Effector memory CD8-positive, alpha-beta T cell (primary cell): ENCODE measurements around the gene UBXN2A.

ENCODE experiments used
- ATAC-seq: fragments of 150-1000 bp; cut with Tn5 transposase; replicated peaks from 2 replicates; pipeline ENCODE4 v1.10.0; 2021; ENCODE audit warnings: mild to moderate bottlenecking, moderate library complexity
- DNase-seq, 3 experiments: peaks; one replicate each; pipeline ENCODE4 v3.0.0; 2021
- H3K27ac Mint-ChIP-seq, 2 donors: one replicate each; pipeline ENCODE4 v1.8.0; 2022; ENCODE audit warnings: mild to moderate bottlenecking in 2 of 2, mixed read lengths in 2 of 2, moderate library complexity in 2 of 2
- H3K27me3 Mint-ChIP-seq, 2 donors: one replicate each; pipeline ENCODE4 v1.8.0; 2022; ENCODE audit warnings: mixed read lengths in 2 of 2
- H3K36me3 Mint-ChIP-seq: one replicate; pipeline ENCODE4 v1.8.0; 2022; ENCODE audit warnings: mild to moderate bottlenecking, moderate library complexity, mixed read lengths; ENCODE audit not compliant: insufficient read depth
- H3K4me1 Mint-ChIP-seq, 2 donors: one replicate each; pipeline ENCODE4 v1.8.0; 2022; ENCODE audit warnings: low read depth in 2 of 2, mixed read lengths in 2 of 2
- H3K4me3 Mint-ChIP-seq, 2 donors: one replicate each; pipeline ENCODE4 v1.8.0; 2022; ENCODE audit warnings: mild to moderate bottlenecking in 2 of 2, mixed read lengths in 2 of 2, moderate library complexity in 2 of 2
- H3K9me3 Mint-ChIP-seq, 2 donors: one replicate each; pipeline ENCODE4 v1.8.0; 2022; ENCODE audit warnings: mixed read lengths in 2 of 2
- total RNA-seq, 9 experiments: gene quantifications; one replicate each; lab custom pipeline; 2026; lab: John Stamatoyannopoulos, UW

The UBXN2A gene
- total RNA-seq = 26.9 to 58.2 (median 35.5) reads per million in 9 experiments

- Mint-ChIP-seq H3K4me3 (peak within 1 kb of the TSS; percentile 82 to 93), H3K27me3 (peaks cover 6 to 7% of the 10 kb centered on the region in 2 donors), H3K27ac (peak within 1 kb of the TSS; percentile 87 to 91), H3K4me1 (peaks cover 17 to 33% of the 10 kb centered on the region in 2 donors), H3K36me3 (peaks cover 6% of the 10 kb centered on the region), H3K9me3 (no peaks in the 10 kb centered on the region)
- peak; percentile 65 to 78 (median 76) for DNase-seq
- peak; percentile 88 for ATAC-seq
Observed at GRCh38 chr2:23939987-23940717, at the start of gene UBXN2A. Gene UBXN2A, plus strand, starts transcription at chr2:23940463. Its CDS starts 17,852 bp downstream, at chr2:23958315.

- Mint-ChIP-seq H3K4me3 (no peak overlapping the region), H3K36me3 (no peaks in the 10 kb centered on the region), H3K4me1 (peaks cover 19 to 40% of the 10 kb centered on the region in 2 donors), H3K9me3 (no peaks in the 10 kb centered on the region), H3K27ac (no peak overlapping the region), H3K27me3 (no peaks in the 10 kb centered on the region)
- ATAC-seq (no peak), DNase-seq (no peak)
Observed at GRCh38 chr2:23900133-23900532, 40.1 kb upstream of the UBXN2A start.

- no peak for DNase-seq
- no peak for ATAC-seq
- H3K27ac Mint-ChIP-seq = peak overlapping the region in 1 of 2 donors; percentile 1
- no peaks in the 10 kb centered on the region for H3K27me3 Mint-ChIP-seq
- H3K4me3 Mint-ChIP-seq = no peak overlapping the region
- H3K9me3 Mint-ChIP-seq = no peaks in the 10 kb centered on the region
- no peaks in the 10 kb centered on the region for H3K36me3 Mint-ChIP-seq
- peaks cover 19 to 43% of the 10 kb centered on the region in 2 donors for H3K4me1 Mint-ChIP-seq
Observed at GRCh38 chr2:23900541-23901322, 39.5 kb upstream of the UBXN2A start.

GRCh38 chr2:23901966-23902846 lies 38.1 kb upstream of the UBXN2A start:
- DNase-seq (no peak), ATAC-seq (no peak)
- no peaks in the 10 kb centered on the region for H3K9me3 Mint-ChIP-seq
- H3K4me3 Mint-ChIP-seq = no peak overlapping the region
- H3K4me1 Mint-ChIP-seq = peaks cover 16 to 38% of the 10 kb centered on the region in 2 donors
- no peaks in the 10 kb centered on the region for H3K36me3 Mint-ChIP-seq
- no peaks in the 10 kb centered on the region for H3K27me3 Mint-ChIP-seq
- H3K27ac Mint-ChIP-seq = no peak overlapping the region

- no peak for ATAC-seq
Observed at GRCh38 chr2:23903034-23903433, 37.2 kb upstream of the UBXN2A start.

GRCh38 chr2:23904215-23904614 lies 36.0 kb upstream of the UBXN2A start:
- H3K27me3 Mint-ChIP-seq = no peaks in the 10 kb centered on the region
- H3K4me1 Mint-ChIP-seq = peaks cover 10 to 30% of the 10 kb centered on the region in 2 donors
- no peaks in the 10 kb centered on the region for H3K36me3 Mint-ChIP-seq
- H3K9me3 Mint-ChIP-seq = no peaks in the 10 kb centered on the region
- ATAC-seq (no peak), DNase-seq (no peak)
- H3K4me3 Mint-ChIP-seq = no peak overlapping the region
- no peak overlapping the region for H3K27ac Mint-ChIP-seq

More at GRCh38 chr2:23903034-23903433, 37.2 kb upstream of the UBXN2A start:
- Mint-ChIP-seq H3K9me3 (no peaks in the 10 kb centered on the region), H3K36me3 (no peaks in the 10 kb centered on the region), H3K27ac (no peak overlapping the region), H3K27me3 (no peaks in the 10 kb centered on the region), H3K4me3 (no peak overlapping the region), H3K4me1 (peaks cover 10 to 30% of the 10 kb centered on the region in 2 donors)
- DNase-seq = no peak

GRCh38 chr2:23904692-23905091 lies 35.6 kb upstream of the UBXN2A start:
- no peak for DNase-seq
- peaks cover 10 to 33% of the 10 kb centered on the region in 2 donors for H3K4me1 Mint-ChIP-seq
- no peaks in the 10 kb centered on the region for H3K9me3 Mint-ChIP-seq
- H3K27ac Mint-ChIP-seq = no peak overlapping the region
- no peaks in the 10 kb centered on the region for H3K36me3 Mint-ChIP-seq
- H3K27me3 Mint-ChIP-seq = no peaks in the 10 kb centered on the region
- no peak for ATAC-seq
- H3K4me3 Mint-ChIP-seq = no peak overlapping the region

- H3K4me1 Mint-ChIP-seq = peaks cover 10 to 32% of the 10 kb centered on the region in 2 donors
- ATAC-seq = no peak
- H3K27me3 Mint-ChIP-seq = no peaks in the 10 kb centered on the region
- H3K27ac Mint-ChIP-seq = peak overlapping the region in 1 of 2 donors; percentile 45
- H3K4me3 Mint-ChIP-seq = no peak overlapping the region
- DNase-seq = no peak
- H3K36me3 Mint-ChIP-seq = peaks cover 3% of the 10 kb centered on the region
- no peaks in the 10 kb centered on the region for H3K9me3 Mint-ChIP-seq
Observed at GRCh38 chr2:23905155-23905554, 35.1 kb upstream of the UBXN2A start.

- no peaks in the 10 kb centered on the region for H3K9me3 Mint-ChIP-seq
- ATAC-seq (no peak), DNase-seq (no peak)
- peaks cover 8% of the 10 kb centered on the region for H3K36me3 Mint-ChIP-seq
- H3K27me3 Mint-ChIP-seq = no peaks in the 10 kb centered on the region
- peak overlapping the region in 1 of 2 donors; percentile 49 for H3K27ac Mint-ChIP-seq
- peaks cover 22 to 51% of the 10 kb centered on the region in 2 donors for H3K4me1 Mint-ChIP-seq
- no peak overlapping the region for H3K4me3 Mint-ChIP-seq
Observed at GRCh38 chr2:23912054-23912453, 28.2 kb upstream of the UBXN2A start.

GRCh38 chr2:23915327-23915726 lies 24.9 kb upstream of the UBXN2A start:
- no peaks in the 10 kb centered on the region for H3K9me3 Mint-ChIP-seq
- peaks cover 9% of the 10 kb centered on the region for H3K36me3 Mint-ChIP-seq
- no peak overlapping the region for H3K4me3 Mint-ChIP-seq
- peak overlapping the region in 1 of 2 donors; percentile 75 for H3K27ac Mint-ChIP-seq
- no peak for DNase-seq
- no peaks in the 10 kb centered on the region for H3K27me3 Mint-ChIP-seq
- peaks cover 35 to 68% of the 10 kb centered on the region in 2 donors for H3K4me1 Mint-ChIP-seq
- no peak for ATAC-seq

GRCh38 chr2:23916727-23917405 lies 23.4 kb upstream of the UBXN2A start:
- ATAC-seq (peak; percentile 74), DNase-seq (no peak)
- peak overlapping the region; percentile 38 to 75 for H3K27ac Mint-ChIP-seq
- peaks cover 4% of the 10 kb centered on the region for H3K36me3 Mint-ChIP-seq
- peaks cover 29 to 58% of the 10 kb centered on the region in 2 donors for H3K4me1 Mint-ChIP-seq
- no peaks in the 10 kb centered on the region for H3K9me3 Mint-ChIP-seq
- no peaks in the 10 kb centered on the region for H3K27me3 Mint-ChIP-seq
- H3K4me3 Mint-ChIP-seq = peak overlapping the region in 1 of 2 donors; percentile 23

- Mint-ChIP-seq H3K36me3 (peaks cover 7% of the 10 kb centered on the region), H3K27ac (peak overlapping the region in 1 of 2 donors; percentile 55), H3K27me3 (no peaks in the 10 kb centered on the region), H3K9me3 (no peaks in the 10 kb centered on the region), H3K4me1 (peaks cover 35 to 60% of the 10 kb centered on the region in 2 donors), H3K4me3 (no peak overlapping the region)
- ATAC-seq (no peak), DNase-seq (no peak)
Observed at GRCh38 chr2:23918837-23919489, 21.3 kb upstream of the UBXN2A start.
